K562 (cell line): Measurements from ENCODE around the gene TMEM167B. TPM values are rescaled to one million over a fixed set of nuclear protein-coding genes. Genes with fewer than 3 reads are reported as not detected.

Experiments used
- ATF2 ChIP-seq: sonication (generic); formaldehyde crosslinking; IDR thresholded peaks from 2 replicates; pipeline ENCODE4 v1.8.1; 2022; ENCODE audit warnings: missing genetic modification reagents
- DACH1 ChIP-seq: fragments of 450-650 bp; IDR thresholded peaks from 2 replicates; pipeline ENCODE4 v1.6.1; 2018; ENCODE audit not compliant: partially characterized antibody
- DNMT1 ChIP-seq: fragments of 450-650 bp; IDR thresholded peaks from 2 replicates; pipeline ENCODE4 v1.6.1; 2016; ENCODE audit warnings: antibody characterized with exemption, mild to moderate bottlenecking
- ELK1 ChIP-seq: sonication (generic); formaldehyde crosslinking; IDR thresholded peaks from 2 replicates; pipeline ENCODE4 v1.8.1; 2022; ENCODE audit warnings: missing genetic modification reagents
- ETV1 ChIP-seq: fragments of 450-650 bp; conservative IDR thresholded peaks from 2 replicates; pipeline ENCODE4 v1.6.1; 2016; ENCODE audit warnings: missing genetic modification characterization, control low read depth, low read depth, missing compliant biosample characterization
- FOXO4 ChIP-seq: fragments of 450-650 bp; formaldehyde crosslinking; IDR thresholded peaks from 2 replicates; pipeline ENCODE4 v1.4.0; 2020; ENCODE audit warnings: mild to moderate bottlenecking, moderate library complexity
- GATA2 ChIP-seq: sonication (generic); formaldehyde crosslinking; IDR thresholded peaks from 2 replicates; pipeline ENCODE4 v1.4.0; 2020; ENCODE audit warnings: mild to moderate bottlenecking, missing genetic modification reagents
- HDAC2 ChIP-seq: fragments of 450-650 bp; IDR thresholded peaks from 2 replicates; pipeline ENCODE4 v1.6.1; 2016; ENCODE audit warnings: mild to moderate bottlenecking
- HSF4 ChIP-seq: fragments of 250-450 bp; sonication (Bioruptor Pico); IDR thresholded peaks from 2 replicates; pipeline ENCODE4 v2.1.2; 2022; ENCODE audit warnings: mild to moderate bottlenecking, moderate library complexity, borderline replicate concordance
- IRF9 ChIP-seq: fragments of 450-650 bp; IDR thresholded peaks from 2 replicates; pipeline ENCODE4 v1.6.1; 2016; ENCODE audit warnings: missing biosample characterization, missing genetic modification characterization
- NELFE ChIP-seq: IDR thresholded peaks from 2 replicates; pipeline ENCODE4 v1.6.1; 2011; ENCODE audit warnings: mild to moderate bottlenecking; ENCODE audit not compliant: insufficient read depth, insufficient read length
- PTRF ChIP-seq: fragments of 450-650 bp; IDR thresholded peaks from 2 replicates; pipeline ENCODE4 v1.6.1; 2016; ENCODE audit warnings: mild to moderate bottlenecking, missing genetic modification characterization, missing compliant biosample characterization
- RAD51 ChIP-seq: fragments of 450-650 bp; IDR thresholded peaks from 2 replicates; pipeline ENCODE4 v1.7.1; 2016; ENCODE audit warnings: low read depth, mild to moderate bottlenecking, borderline replicate concordance
- RBM34 ChIP-seq: fragments of 200-400 bp; formaldehyde crosslinking; IDR thresholded peaks from 2 replicates; pipeline ENCODE4 v1.6.1; 2018; ENCODE audit warnings: low read length, borderline replicate concordance; ENCODE audit not compliant: insufficient read depth
- RNF219 ChIP-seq: fragments of 250-450 bp; sonication (Bioruptor Pico); IDR thresholded peaks from 2 replicates; pipeline ENCODE4 v1.5.0; 2022; ENCODE audit warnings: mild to moderate bottlenecking
- TAL1 ChIP-seq: fragments of 450-650 bp; IDR thresholded peaks from 2 replicates; pipeline ENCODE4 v1.6.1; 2016; ENCODE audit warnings: mild to moderate bottlenecking
- TGIF2 ChIP-seq: sonication (generic); formaldehyde crosslinking; IDR thresholded peaks from 2 replicates; pipeline ENCODE4 v1.8.1; 2022; ENCODE audit warnings: mild to moderate bottlenecking, missing genetic modification reagents, moderate library complexity
- ZNF551 ChIP-seq: fragments of 250-450 bp; sonication (Bioruptor Pico); IDR thresholded peaks from 2 replicates; pipeline ENCODE4 v1.5.0; 2021; ENCODE audit warnings: mild to moderate bottlenecking, moderate library complexity
- ZNF740 ChIP-seq, 3 experiments: fragments of 200-800 bp in 1 of 3; sonication (Bioruptor generic) in 1 of 3; sonication (generic) in 1 of 3; formaldehyde crosslinking in 1 of 3; IDR thresholded peaks; 2 replicates each; pipeline versions ENCODE4 v1.6.1 to v1.8.0; 2016 to 2022; ENCODE audit warnings: mild to moderate bottlenecking in 2 of 3, missing compliant biosample characterization in 2 of 3, missing genetic modification characterization in 2 of 3, missing genetic modification reagents in 1 of 3
- polyA plus RNA-seq, 8 experiments: library from polyadenylated mRNA; depleted of rRNA in 4 of 8; stranded (reverse) in 5 of 8; unstranded in 3 of 8; fragments of >200 nt; fragmentation: Nextera tagmentation in 2 of 8; fragmentation: Illumina TruSeq in 1 of 8; extraction: Ambion mirVana in 2 of 8; extraction: Trizol in 1 of 8; gene quantifications; 2 replicates each; pipeline versions ENCODE4 v1.2.1 to v1.2.3, GENCODE V29; 2011 to 2014; ENCODE audit warnings: inconsistent platforms in 1 of 8, missing spikeins in 1 of 8
- total RNA-seq, 7 experiments: library from RNA; depleted of rRNA in 6 of 7; stranded (reverse); fragments of >200 nt in 6 of 7; fragmentation: Illumina TruSeq in 2 of 7; extraction: Trizol in 2 of 7; gene quantifications; 2 replicates each; pipeline versions ENCODE4 v1.2.1 to v1.2.3, GENCODE V29; 2011 to 2021; ENCODE audit warnings: low replicate concordance in 1 of 7

The TMEM167B gene
- total and polyA plus RNA-seq, 9 of the 15 experiments (the other 6 are each of a cell fraction or from before 2014, with no cell fraction given) = 17.2 to 36.4 (median 32.2) TPM

GRCh38 chr1:109134423-109134822 is 43.9 kb downstream of the TMEM167B start (continued):
- TF ChIP-seq DNMT1 = no peak
- TF ChIP-seq ATF2 (CRISPR knock-in tag) = no peak
- TF ChIP-seq HDAC2 = peak; percentile 63; the same call in 1 of the 2 replicates
- no peak for TF ChIP-seq RAD51
- TF ChIP-seq TAL1 = peak; percentile 95
- TF ChIP-seq PTRF (tag) = no peak
- peak; percentile 98 for TF ChIP-seq GATA2 (CRISPR knock-in tag)
- TF ChIP-seq DACH1 = no peak
- TF ChIP-seq HSF4 (CRISPR knock-in tag) = no peak
- TF ChIP-seq FOXO4 (CRISPR knock-in tag) = no peak
- no peak for TF ChIP-seq NELFE
- no peak for TF ChIP-seq ELK1
- no peak for TF ChIP-seq IRF9 (tag)
- TF ChIP-seq RBM34 = no peak
- TF ChIP-seq TGIF2 = no peak
- TF ChIP-seq ZNF740 (CRISPR knock-in tag; IDR thresholded peaks at IDR 0.05) = no peak
- no peak for TF ChIP-seq ZNF740 (tag; IDR thresholded peaks at IDR 0.05)
- no peak for TF ChIP-seq ETV1
- no peak for TF ChIP-seq ZNF551 (CRISPR knock-in tag)
- TF ChIP-seq RNF219 (CRISPR knock-in tag) = no peak
